WERI-Rb-1 (cell line): ENCODE data around the gene NDUFAF3.

Experiments used
- DNase-seq: peaks from one replicate; pipeline ENCODE4 v3.0.0-alpha.2; 2020
- H3K27ac ChIP-seq: fragments of 250-450 bp; sonication (Bioruptor Pico); 2 replicates; pipeline ENCODE4 v1.5.1; 2020; ENCODE audit warnings: mild to moderate bottlenecking, moderate library complexity
- H3K27me3 ChIP-seq: fragments of 250-450 bp; sonication (Bioruptor Pico); 2 replicates; pipeline ENCODE4 v1.5.1; 2021; ENCODE audit warnings: mild to moderate bottlenecking, low read depth, moderate library complexity; ENCODE audit not compliant: insufficient read depth, severe bottlenecking
- H3K36me3 ChIP-seq: fragments of 250-450 bp; sonication (Bioruptor Pico); 2 replicates; pipeline ENCODE4 v1.5.1; 2020; ENCODE audit warnings: mild to moderate bottlenecking, moderate library complexity
- H3K4me3 ChIP-seq: 2 replicates; pipeline ENCODE4 v1.5.1; 2011; ENCODE audit warnings: low read depth, mild to moderate bottlenecking, control low read depth, low read length
- H3K9me3 ChIP-seq: fragments of 250-450 bp; sonication (Bioruptor Pico); 2 replicates; pipeline ENCODE4 v1.5.1; 2021; ENCODE audit warnings: mild to moderate bottlenecking, moderate library complexity; ENCODE audit not compliant: severe bottlenecking
- CTCF ChIP-seq: IDR thresholded peaks from 2 replicates; pipeline ENCODE4 v1.5.1; 2011; ENCODE audit warnings: low read depth, mild to moderate bottlenecking, control low read depth, inconsistent platforms, low read length

NDUFAF3 gene

GRCh38 chr3:49021813-49022687 lies at the start of gene NDUFAF3:
TSS of gene NDUFAF3 (plus strand) at chr3:49022121. CDS start at chr3:49022145, 24 bp downstream.
- Histone ChIP-seq H3K9me3 (no peaks in the 10 kb centered on the region), H3K27me3 (no peaks in the 10 kb centered on the region), H3K4me3 (peak within 1 kb of the TSS; percentile 75), H3K36me3 (peaks cover 40% of the 10 kb centered on the region), H3K27ac (peak within 1 kb of the TSS; percentile 97)
- peak; percentile 96 for TF ChIP-seq CTCF
- DNase-seq: peak; percentile 95

GRCh38 chr3:48974076-48974864 lies 47.7 kb upstream of the NDUFAF3 start:
- no peak for TF ChIP-seq CTCF
- peaks cover 88% of the 10 kb centered on the region for H3K36me3 ChIP-seq
- DNase-seq: peak; percentile 78
- peak overlapping the region; percentile 80 for H3K27ac ChIP-seq
- no peaks in the 10 kb centered on the region for H3K9me3 ChIP-seq
- no peaks in the 10 kb centered on the region for H3K27me3 ChIP-seq
- H3K4me3 ChIP-seq: no peak overlapping the region

- DNase-seq: no peak
- no peak overlapping the region for H3K27ac ChIP-seq
- no peaks in the 10 kb centered on the region for H3K9me3 ChIP-seq
- peaks cover 83% of the 10 kb centered on the region for H3K36me3 ChIP-seq
- no peaks in the 10 kb centered on the region for H3K27me3 ChIP-seq
- no peak overlapping the region for H3K4me3 ChIP-seq
- no peak for TF ChIP-seq CTCF
Observed at GRCh38 chr3:48979451-48979850, 42.5 kb upstream of the NDUFAF3 start.

- H3K36me3 ChIP-seq: peaks cover 82% of the 10 kb centered on the region
Observed at GRCh38 chr3:48980295-48980694, 41.6 kb upstream of the NDUFAF3 start.

GRCh38 chr3:48982016-48982415 lies 39.9 kb upstream of the NDUFAF3 start:
- Histone ChIP-seq H3K27me3 (no peaks in the 10 kb centered on the region), H3K4me3 (no peak overlapping the region), H3K27ac (no peak overlapping the region), H3K9me3 (no peaks in the 10 kb centered on the region), H3K36me3 (peaks cover 79% of the 10 kb centered on the region)
- no peak for DNase-seq
- no peak for TF ChIP-seq CTCF

More at GRCh38 chr3:48980295-48980694, 41.6 kb upstream of the NDUFAF3 start:
- DNase-seq: no peak
- Histone ChIP-seq H3K4me3 (no peak overlapping the region), H3K27ac (no peak overlapping the region), H3K27me3 (no peaks in the 10 kb centered on the region), H3K9me3 (no peaks in the 10 kb centered on the region)
- TF ChIP-seq CTCF: no peak
